Muscle layer of duodenum (tissue), 2 donors: Measurements from ENCODE around the gene ANKRD6.

Experiments
- H3K27ac ChIP-seq: one replicate; pipeline ENCODE4 v1.7.0; 2013; ENCODE audit warnings: mild to moderate bottlenecking, low read length
- H3K27me3 ChIP-seq: one replicate; pipeline ENCODE4 v1.7.0; 2013; ENCODE audit warnings: low read depth, mild to moderate bottlenecking, control low read depth, low read length
- H3K36me3 ChIP-seq, 2 donors: one replicate each; pipeline ENCODE4 v1.7.0; 2013; ENCODE audit warnings: low read length in 2 of 2, control low read depth in 1 of 2, mild to moderate bottlenecking in 1 of 2; ENCODE audit not compliant: insufficient read depth in 2 of 2, control insufficient read depth in 1 of 2
- H3K4me1 ChIP-seq, 2 donors: one replicate each; pipeline ENCODE4 v1.7.0; 2013; ENCODE audit warnings: low read length in 2 of 2, mild to moderate bottlenecking in 2 of 2, control low read depth in 1 of 2, moderate library complexity in 1 of 2; ENCODE audit not compliant: insufficient read depth in 2 of 2, control insufficient read depth in 1 of 2
- H3K4me3 ChIP-seq, 2 donors: one replicate each; pipeline ENCODE4 v1.7.0; 2013; ENCODE audit warnings: low read length in 2 of 2, low read depth in 1 of 2, mild to moderate bottlenecking in 1 of 2
- H3K9me3 ChIP-seq, 2 donors: one replicate each; pipeline ENCODE4 v1.7.0; 2013; ENCODE audit warnings: low read length in 2 of 2, control low read depth in 1 of 2, mild to moderate bottlenecking in 1 of 2; ENCODE audit not compliant: control insufficient read depth in 1 of 2
- donor health status: healthy.

ANKRD6 gene

DNA sequence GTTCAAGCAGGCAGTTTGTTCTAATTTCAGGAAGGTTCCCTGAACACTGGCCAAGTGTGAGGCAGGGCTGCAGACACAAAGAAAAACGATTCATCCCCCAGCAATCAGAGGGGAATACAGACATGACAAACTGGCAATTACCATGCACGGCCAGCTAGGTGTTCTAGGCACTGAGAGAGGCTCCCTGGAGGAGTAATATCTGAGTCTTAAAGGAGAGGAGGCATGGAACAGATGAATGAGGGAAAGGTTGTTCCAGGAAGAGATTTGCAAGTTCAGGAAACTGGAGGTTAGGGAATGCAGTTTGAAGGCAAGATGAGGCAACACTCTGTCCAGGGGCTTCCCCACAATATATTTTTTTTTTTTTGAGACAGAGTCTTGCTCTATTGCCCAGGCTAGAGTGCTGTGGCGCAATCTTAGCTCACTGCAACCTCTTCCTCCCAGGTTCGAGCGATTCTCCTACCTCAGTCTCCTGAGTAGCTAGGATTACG, 32.0 kb upstream of the ANKRD6 start:
- no peaks in the 10 kb centered on the region for H3K9me3 ChIP-seq
- H3K36me3 ChIP-seq, result no peaks in the 10 kb centered on the region
- H3K4me3 ChIP-seq, result no peak overlapping the region
- H3K27me3 ChIP-seq, result no peaks in the 10 kb centered on the region
- no peaks in the 10 kb centered on the region for H3K4me1 ChIP-seq
- H3K27ac ChIP-seq, result no peak overlapping the region

DNA sequence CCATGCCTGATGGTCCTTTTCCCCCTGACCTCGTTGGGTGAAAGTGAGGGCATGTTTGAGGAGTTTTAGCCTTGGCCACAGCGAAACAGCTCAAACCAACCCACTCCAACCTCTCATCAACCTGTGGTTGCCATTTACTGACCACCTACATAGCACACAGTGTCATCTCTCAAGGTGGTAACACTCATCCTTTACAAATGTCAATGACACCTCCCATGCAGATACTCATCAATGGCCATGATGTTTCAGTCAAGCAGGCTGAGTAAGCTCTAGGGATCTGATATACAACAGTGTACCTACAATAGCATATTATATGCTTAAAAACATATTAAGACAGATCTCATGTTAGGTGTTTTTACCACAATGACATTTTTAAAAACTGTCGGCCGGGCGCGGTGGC, 30.2 kb upstream of the ANKRD6 start:
- H3K36me3 ChIP-seq, result no peaks in the 10 kb centered on the region
- H3K4me1 ChIP-seq, result no peaks in the 10 kb centered on the region
- no peaks in the 10 kb centered on the region for H3K27me3 ChIP-seq
- no peak overlapping the region for H3K27ac ChIP-seq
- H3K9me3 ChIP-seq, result no peaks in the 10 kb centered on the region
- H3K4me3 ChIP-seq, result no peak overlapping the region

DNA sequence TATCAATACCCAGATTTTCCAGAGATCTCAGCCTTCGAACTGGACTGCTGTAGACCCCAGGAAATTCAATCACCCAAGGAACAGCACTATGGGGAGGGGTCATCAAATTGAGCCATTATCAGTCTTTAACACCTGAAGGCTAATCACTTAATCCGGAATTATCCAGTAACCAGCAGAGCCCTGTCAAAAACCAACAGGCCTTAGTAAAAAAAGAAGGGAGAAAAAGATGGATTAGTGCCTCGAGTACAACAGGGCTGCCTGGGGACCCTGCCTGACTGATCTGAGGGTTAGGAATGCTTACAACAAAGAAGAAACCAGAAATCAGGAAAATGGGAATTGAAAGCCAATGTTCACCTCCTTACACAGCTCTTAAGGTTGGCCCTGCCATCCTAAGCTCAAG, 28.4 kb upstream of the ANKRD6 start:
- H3K27ac ChIP-seq, result no peak overlapping the region
- H3K36me3 ChIP-seq, result no peaks in the 10 kb centered on the region
- no peaks in the 10 kb centered on the region for H3K4me1 ChIP-seq
- H3K9me3 ChIP-seq, result no peaks in the 10 kb centered on the region
- H3K4me3 ChIP-seq, result no peak overlapping the region
- H3K27me3 ChIP-seq, result no peaks in the 10 kb centered on the region

DNA sequence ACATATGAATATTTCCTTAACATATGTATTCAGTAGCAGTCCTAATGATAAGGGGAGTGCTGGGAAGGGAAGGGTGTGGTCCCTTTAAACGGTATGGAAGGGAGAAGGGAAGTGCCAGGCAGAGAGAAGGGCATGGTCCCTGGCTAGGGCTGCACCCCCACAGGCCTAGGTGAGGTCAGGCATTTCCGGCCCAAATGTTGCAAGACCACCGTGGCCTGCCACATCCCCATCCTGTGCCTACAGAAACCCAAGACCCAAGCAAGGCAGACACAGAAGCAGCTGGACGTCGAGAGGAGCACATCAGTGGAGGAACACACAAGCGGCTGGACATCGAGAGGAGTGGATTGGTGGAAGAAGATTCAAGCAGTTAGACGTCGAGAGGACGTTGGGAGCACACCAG, 26.8 kb upstream of the ANKRD6 start:
- no peaks in the 10 kb centered on the region for H3K4me1 ChIP-seq
- no peaks in the 10 kb centered on the region for H3K27me3 ChIP-seq
- no peaks in the 10 kb centered on the region for H3K9me3 ChIP-seq
- no peak overlapping the region for H3K27ac ChIP-seq
- no peak overlapping the region for H3K4me3 ChIP-seq
- no peaks in the 10 kb centered on the region for H3K36me3 ChIP-seq

DNA sequence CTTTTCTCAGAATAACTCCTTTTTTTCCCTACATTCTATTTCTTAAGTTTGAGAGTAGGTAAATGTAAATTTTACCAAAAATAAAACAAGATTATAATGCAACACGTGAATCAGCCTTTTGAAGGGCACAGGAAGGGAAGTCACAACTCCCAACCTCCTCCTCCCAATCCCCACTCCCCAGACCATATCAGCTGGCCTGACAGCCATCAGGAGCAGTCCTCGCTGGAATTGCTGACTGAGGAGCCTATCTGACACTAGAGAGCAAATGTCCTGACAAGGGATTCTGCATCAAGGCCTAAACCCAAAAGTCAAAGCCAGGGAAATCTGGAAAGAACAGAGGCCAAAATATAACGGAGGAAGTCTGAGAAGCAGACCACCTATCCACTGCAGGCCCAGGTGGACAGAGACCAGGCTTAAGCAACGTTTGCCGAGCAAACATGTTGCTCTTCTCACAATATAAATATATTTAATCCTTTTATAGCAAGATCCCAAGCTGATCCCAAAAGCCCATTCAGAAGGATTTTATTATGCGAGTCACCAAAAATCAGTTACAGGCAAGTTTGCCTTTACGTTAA, 23.4 kb upstream of the ANKRD6 start:
- no peak overlapping the region for H3K27ac ChIP-seq
- peaks cover 0 to 8% of the 10 kb centered on the region in 2 donors for H3K4me1 ChIP-seq
- H3K4me3 ChIP-seq, result no peak overlapping the region
- no peaks in the 10 kb centered on the region for H3K9me3 ChIP-seq
- H3K27me3 ChIP-seq, result no peaks in the 10 kb centered on the region
- no peaks in the 10 kb centered on the region for H3K36me3 ChIP-seq

DNA sequence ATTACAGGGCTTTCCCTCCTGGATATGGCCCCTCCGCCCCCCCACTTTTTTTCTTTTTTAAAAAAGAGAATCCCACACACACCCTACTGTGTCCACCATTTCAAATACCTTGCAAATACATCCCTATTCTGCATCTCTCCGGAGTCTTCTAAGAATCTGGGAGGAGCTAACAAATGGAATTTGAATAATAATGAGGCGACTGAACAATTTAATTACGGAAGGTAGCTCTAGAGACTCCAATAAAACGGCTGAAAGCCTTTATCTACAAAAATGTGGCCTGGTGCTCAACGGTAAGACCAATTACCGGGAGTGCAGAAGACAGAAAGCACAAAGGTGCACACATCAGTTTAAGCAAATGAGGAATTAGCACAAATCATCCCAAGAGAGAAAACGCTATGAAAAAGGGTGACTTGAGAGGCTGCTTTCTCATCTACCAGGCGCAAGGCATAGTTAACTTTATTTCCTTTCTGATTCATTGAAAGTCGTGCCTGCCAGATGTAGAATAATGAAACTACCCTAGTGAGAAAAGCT, 22.7 kb upstream of the ANKRD6 start:
- no peaks in the 10 kb centered on the region for H3K9me3 ChIP-seq
- no peak overlapping the region for H3K27ac ChIP-seq
- peak overlapping the region in 1 of 2 donors; percentile 77 for H3K4me3 ChIP-seq
- peaks cover 0 to 8% of the 10 kb centered on the region in 2 donors for H3K4me1 ChIP-seq
- H3K27me3 ChIP-seq, result no peaks in the 10 kb centered on the region
- no peaks in the 10 kb centered on the region for H3K36me3 ChIP-seq

DNA sequence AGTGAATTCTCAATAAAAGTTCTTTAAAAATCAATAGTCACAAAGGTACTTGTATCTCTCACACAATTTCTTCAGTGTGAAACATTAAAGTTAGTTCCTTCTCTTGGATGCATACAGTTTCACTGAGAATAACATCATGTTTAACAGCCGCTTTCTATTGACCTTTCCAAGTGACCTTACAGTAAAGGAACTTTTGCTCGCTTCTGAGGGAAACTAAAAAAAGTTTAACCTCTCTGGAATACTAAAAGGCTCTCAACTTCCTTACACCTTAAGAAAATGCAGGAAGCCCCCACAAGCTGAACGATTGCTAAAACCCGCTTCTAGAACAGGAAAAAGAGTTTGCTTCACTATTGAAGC, 22.2 kb upstream of the ANKRD6 start:
- Histone ChIP-seq H3K9me3 (no peaks in the 10 kb centered on the region), H3K4me1 (peaks cover 0 to 8% of the 10 kb centered on the region in 2 donors), H3K27me3 (no peaks in the 10 kb centered on the region), H3K36me3 (no peaks in the 10 kb centered on the region), H3K4me3 (peak overlapping the region; percentile 68 to 77), H3K27ac (no peak overlapping the region)

DNA sequence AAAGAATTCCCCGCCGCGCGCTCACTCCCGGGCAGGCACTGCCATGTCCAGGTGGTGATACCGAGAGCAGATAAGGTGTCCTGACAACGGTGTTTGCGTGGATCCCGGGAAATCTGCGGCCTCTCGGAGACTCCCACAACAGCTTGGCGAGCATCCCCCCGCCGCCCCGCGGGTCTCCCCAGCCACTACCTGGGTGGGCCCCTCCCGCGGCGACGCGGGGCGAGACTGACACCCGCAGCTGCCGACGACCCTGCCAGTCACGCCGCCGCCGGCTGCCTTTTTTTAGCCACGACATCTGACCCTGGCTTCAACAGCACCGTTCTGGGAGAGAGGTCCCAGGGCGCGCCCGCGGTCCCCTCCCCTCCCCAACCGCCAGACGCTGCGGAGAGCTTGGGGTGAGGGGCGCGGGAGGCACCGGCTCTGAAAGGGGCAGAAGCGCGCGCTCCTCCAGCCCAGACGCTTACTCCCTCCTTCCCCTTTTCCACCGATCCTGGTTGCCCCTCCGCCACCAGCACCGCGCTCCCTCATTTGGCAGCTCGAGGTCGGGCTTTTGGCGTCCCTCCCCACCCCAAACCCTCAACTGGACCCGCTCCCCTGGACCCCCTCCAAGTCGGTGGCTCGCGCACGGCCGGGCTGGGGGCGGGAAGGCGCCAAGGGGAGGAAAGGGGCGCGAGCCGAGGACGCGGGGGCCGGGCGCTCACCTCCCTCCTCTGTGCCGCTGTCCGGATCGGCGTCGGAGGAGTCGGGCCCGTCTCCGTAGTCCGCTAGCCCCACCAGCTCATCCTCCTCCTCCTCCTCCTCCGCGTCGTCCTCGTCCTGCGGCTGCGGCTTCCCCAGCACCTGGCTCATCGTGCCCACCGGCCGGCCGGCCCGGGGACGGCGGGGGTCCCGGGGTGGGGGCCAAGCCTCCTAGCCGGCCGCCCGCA, 21.5 kb upstream of the ANKRD6 start:
- Histone ChIP-seq H3K27ac (no peak overlapping the region), H3K9me3 (no peaks in the 10 kb centered on the region), H3K27me3 (no peaks in the 10 kb centered on the region), H3K4me3 (peak overlapping the region; percentile 68 to 77), H3K4me1 (peaks cover 0 to 8% of the 10 kb centered on the region in 2 donors), H3K36me3 (no peaks in the 10 kb centered on the region)

DNA sequence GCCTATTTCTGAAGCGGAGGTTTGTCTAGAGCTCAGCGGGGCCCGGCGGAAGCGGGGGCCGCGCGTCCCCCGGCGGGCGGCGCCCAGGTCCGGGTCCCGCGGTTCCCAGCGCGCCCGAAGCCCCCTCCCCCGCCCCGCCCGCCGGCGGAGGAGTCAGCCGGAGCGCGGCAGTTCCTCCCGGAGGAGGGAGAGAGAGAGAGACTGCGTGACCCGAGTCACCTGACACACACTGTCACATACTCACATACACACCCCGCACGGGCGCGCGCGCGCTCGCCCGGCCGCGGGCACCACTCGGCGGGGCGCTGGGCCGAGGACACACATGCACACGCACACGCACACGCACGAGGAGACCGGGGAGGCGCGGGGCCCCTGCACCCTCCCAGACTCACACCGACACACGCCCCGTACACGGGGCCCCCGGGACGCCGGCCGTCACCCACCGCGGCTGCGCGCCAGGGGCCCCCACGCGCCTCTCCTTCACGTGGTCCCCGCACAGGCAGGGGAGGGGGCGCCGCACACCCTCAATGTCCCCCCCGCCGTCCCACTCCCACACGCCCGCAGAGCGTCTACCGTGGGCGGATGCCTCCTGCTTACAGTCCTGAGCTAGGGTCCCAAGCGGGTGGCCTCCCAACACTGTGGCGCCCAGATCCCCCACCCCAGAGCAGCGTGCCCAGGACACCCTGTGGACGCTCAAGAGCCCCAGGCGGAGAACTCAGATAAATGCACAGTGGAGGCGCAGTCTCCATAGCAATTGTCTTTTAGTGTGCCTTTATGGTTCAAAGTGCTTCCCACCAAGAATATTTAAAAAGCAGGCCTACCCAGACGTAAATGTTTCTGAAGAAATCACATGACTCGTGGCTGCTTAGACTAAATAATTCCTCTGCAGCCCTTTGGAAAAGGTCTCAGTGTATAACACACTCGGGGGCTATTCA, 20.6 kb upstream of the ANKRD6 start, which contains the start of gene RRAGD:
Gene RRAGD, minus strand, starts transcription at position 203 of the 935 bp plus-strand sequence. CDS start 280 bp downstream, outside the sequence.
- H3K9me3 ChIP-seq, result no peaks in the 10 kb centered on the region
- no peaks in the 10 kb centered on the region for H3K27me3 ChIP-seq
- no peaks in the 10 kb centered on the region for H3K36me3 ChIP-seq
- H3K27ac ChIP-seq, result peak within 1 kb of the TSS; percentile 11
- peaks cover 0 to 8% of the 10 kb centered on the region in 2 donors for H3K4me1 ChIP-seq
- H3K4me3 ChIP-seq, result peak within 1 kb of the TSS; percentile 68 to 77

DNA sequence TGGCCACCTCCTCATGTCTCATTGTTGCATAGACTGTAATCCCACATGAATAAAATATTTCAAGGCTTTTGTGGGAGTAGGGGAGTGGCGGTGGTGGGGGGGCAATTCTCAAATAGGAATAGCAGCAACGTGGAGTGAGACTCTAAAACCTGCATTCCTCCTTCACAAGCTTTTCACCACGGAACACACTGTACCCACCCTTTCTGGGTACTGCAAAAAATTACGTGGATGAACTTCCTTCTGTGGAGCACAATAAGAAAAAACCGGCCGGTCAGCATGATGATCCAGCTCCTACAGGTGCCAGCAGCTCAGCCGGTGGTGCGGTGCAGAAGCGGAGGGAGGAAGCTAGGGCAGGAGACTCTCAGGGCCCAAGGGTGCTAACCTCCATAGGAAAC, 19.9 kb upstream of the ANKRD6 start:
- Histone ChIP-seq H3K27me3 (no peaks in the 10 kb centered on the region), H3K4me3 (peak overlapping the region; percentile 68 to 77)

More for the DNA sequence above, 19.9 kb upstream of the ANKRD6 start:
- Histone ChIP-seq H3K4me1 (peaks cover 0 to 8% of the 10 kb centered on the region in 2 donors), H3K27ac (peak overlapping the region; percentile 11), H3K36me3 (no peaks in the 10 kb centered on the region), H3K9me3 (no peaks in the 10 kb centered on the region)
